Endodermal cell (in vitro differentiated cells): ENCODE data around the gene SMPD2. TPM values are rescaled to one million over a fixed set of nuclear protein-coding genes. Genes with fewer than 3 reads are reported as not detected.

Experiments used
- DNase-seq: peaks from one replicate; pipeline ENCODE4 v3.0.0-alpha.2; 2017
- H3K27ac ChIP-seq: 2 replicates; pipeline ENCODE4 v1.5.1; 2013; ENCODE audit warnings: mild to moderate bottlenecking, low read depth, low read length, moderate library complexity
- H3K27me3 ChIP-seq: 2 replicates; pipeline ENCODE4 v1.6.1; 2013; ENCODE audit warnings: mild to moderate bottlenecking, low read length, moderate library complexity; ENCODE audit not compliant: insufficient read depth, control insufficient read depth, poor library complexity, severe bottlenecking
- H3K36me3 ChIP-seq: 2 replicates; pipeline ENCODE4 v1.7.0; 2013; ENCODE audit warnings: mild to moderate bottlenecking, low read length, moderate library complexity; ENCODE audit not compliant: control insufficient read depth, insufficient read depth
- H3K4me1 ChIP-seq: one replicate; pipeline ENCODE4 v1.7.0; 2013; ENCODE audit warnings: low read length; ENCODE audit not compliant: control insufficient read depth, insufficient read depth
- H3K4me3 ChIP-seq: 2 replicates; pipeline ENCODE4 v1.5.1; 2013; ENCODE audit warnings: mild to moderate bottlenecking, low read length, moderate library complexity
- H3K9ac ChIP-seq: 2 replicates; pipeline ENCODE4 v1.6.1; 2013; ENCODE audit warnings: mild to moderate bottlenecking, low read length, moderate library complexity; ENCODE audit not compliant: poor library complexity, severe bottlenecking; ENCODE audit errors: extremely low read depth
- H3K9me3 ChIP-seq: 2 replicates; pipeline ENCODE4 v1.6.1; 2013; ENCODE audit warnings: mild to moderate bottlenecking, low read length, moderate library complexity; ENCODE audit not compliant: control insufficient read depth
- H3K27ac Mint-ChIP-seq: 2 replicates; pipeline ENCODE4 v1.8.0; 2020; ENCODE audit warnings: mixed read lengths
- H3K27me3 Mint-ChIP-seq: 2 replicates; pipeline ENCODE4 v1.8.0; 2021; ENCODE audit warnings: mild to moderate bottlenecking, mixed read lengths; ENCODE audit not compliant: insufficient read depth
- H3K36me3 Mint-ChIP-seq: 2 replicates; pipeline ENCODE4 v1.8.0; 2020; ENCODE audit warnings: low read depth, mixed read lengths
- H3K4me1 Mint-ChIP-seq: 2 replicates; pipeline ENCODE4 v1.8.0; 2020; ENCODE audit warnings: mixed read lengths
- H3K4me3 Mint-ChIP-seq: 2 replicates; pipeline ENCODE4 v1.8.0; 2020; ENCODE audit warnings: mild to moderate bottlenecking, moderate library complexity, mixed read lengths
- H3K9me3 Mint-ChIP-seq: 2 replicates; pipeline ENCODE4 v1.8.0; 2020; ENCODE audit warnings: mild to moderate bottlenecking, mixed read lengths
- WGBS, 2 experiments: methylation state at CpG; one replicate each; pipeline versions ENCODE4 v1.1.5 to v1.1.7; 2013; ENCODE audit warnings: missing lambda C conversion rate in 2 of 2, mixed read lengths in 1 of 2; ENCODE audit not compliant: insufficient coverage in 1 of 2, insufficient read length in 1 of 2; 5-methylcytosine and 5-hydroxymethylcytosine counted together
- total RNA-seq, 2 donors: library from RNA; stranded (reverse); fragmentation: NEBNext Ultra II Directional in 1 of 2; extraction: Animal tissue kit (Norgen Biotek cat#: 25700) in 1 of 2; gene quantifications; 2 replicates in 1 of 2; 3 replicates in 1 of 2; pipeline ENCODE4 v1.2.1, GENCODE V29; 2021
- TF ChIP-seq, protein P1 (sequence below): fragments of 200-600 bp; sonication (generic); conservative IDR thresholded peaks from 2 replicates; pipeline ENCODE4 v1.5.0; 2021; ENCODE audit warnings: antibody characterized with exemption, mild to moderate bottlenecking

Gene SMPD2
- total RNA-seq, 2 donors from 2014 or later = 11.1 to 12.0 TPM

- Histone ChIP-seq H3K9ac (no peak overlapping the region), H3K27me3 (no peaks in the 10 kb centered on the region), H3K27ac (no peak overlapping the region), H3K4me3 (no peak overlapping the region), H3K9me3 (no peaks in the 10 kb centered on the region), H3K36me3 (no peaks in the 10 kb centered on the region), H3K4me1 (no peaks in the 10 kb centered on the region)
- no peak overlapping the region for H3K27ac Mint-ChIP-seq
- no peak overlapping the region for H3K4me3 Mint-ChIP-seq
- TF ChIP-seq, protein P1, sequence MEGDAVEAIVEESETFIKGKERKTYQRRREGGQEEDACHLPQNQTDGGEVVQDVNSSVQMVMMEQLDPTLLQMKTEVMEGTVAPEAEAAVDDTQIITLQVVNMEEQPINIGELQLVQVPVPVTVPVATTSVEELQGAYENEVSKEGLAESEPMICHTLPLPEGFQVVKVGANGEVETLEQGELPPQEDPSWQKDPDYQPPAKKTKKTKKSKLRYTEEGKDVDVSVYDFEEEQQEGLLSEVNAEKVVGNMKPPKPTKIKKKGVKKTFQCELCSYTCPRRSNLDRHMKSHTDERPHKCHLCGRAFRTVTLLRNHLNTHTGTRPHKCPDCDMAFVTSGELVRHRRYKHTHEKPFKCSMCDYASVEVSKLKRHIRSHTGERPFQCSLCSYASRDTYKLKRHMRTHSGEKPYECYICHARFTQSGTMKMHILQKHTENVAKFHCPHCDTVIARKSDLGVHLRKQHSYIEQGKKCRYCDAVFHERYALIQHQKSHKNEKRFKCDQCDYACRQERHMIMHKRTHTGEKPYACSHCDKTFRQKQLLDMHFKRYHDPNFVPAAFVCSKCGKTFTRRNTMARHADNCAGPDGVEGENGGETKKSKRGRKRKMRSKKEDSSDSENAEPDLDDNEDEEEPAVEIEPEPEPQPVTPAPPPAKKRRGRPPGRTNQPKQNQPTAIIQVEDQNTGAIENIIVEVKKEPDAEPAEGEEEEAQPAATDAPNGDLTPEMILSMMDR = no peak
- H3K4me1 Mint-ChIP-seq = peaks cover 22% of the 10 kb centered on the region
- no peak for DNase-seq
- H3K27me3 Mint-ChIP-seq = peaks cover 3% of the 10 kb centered on the region
- H3K36me3 Mint-ChIP-seq = no peaks in the 10 kb centered on the region
- WGBS, 2 experiments = 8% methylated on average over 1 of the region's 2 CpGs; no CpG with 5 or more reads in 1 of the 2 experiments
- no peaks in the 10 kb centered on the region for H3K9me3 Mint-ChIP-seq
These were observed 50.2 kb downstream of the SMPD2 start for GRCh38 chr6:109490713-109491112.

- Mint-ChIP-seq H3K27ac (no peak overlapping the region), H3K4me3 (no peak overlapping the region), H3K36me3 (no peaks in the 10 kb centered on the region), H3K9me3 (no peaks in the 10 kb centered on the region), H3K4me1 (peaks cover 23% of the 10 kb centered on the region), H3K27me3 (peaks cover 4% of the 10 kb centered on the region)
- DNase-seq = no peak
- 75 to 82% methylated on average over 1 to 4 of the region's 5 CpGs for WGBS, 2 experiments
- H3K4me3 ChIP-seq = no peak overlapping the region
- H3K9ac ChIP-seq = no peak overlapping the region
- no peaks in the 10 kb centered on the region for H3K27me3 ChIP-seq
- H3K36me3 ChIP-seq = no peaks in the 10 kb centered on the region
- H3K4me1 ChIP-seq = no peaks in the 10 kb centered on the region
- H3K9me3 ChIP-seq = no peaks in the 10 kb centered on the region
- no peak overlapping the region for H3K27ac ChIP-seq
- TF ChIP-seq, protein P1 = no peak
These were observed 50.8 kb downstream of the SMPD2 start for GRCh38 chr6:109491207-109491938.

Other genes starting within 250 kb of the SMPD2 start
- 100 to 1,000 TPM; 120 to 126 TPM for gene CD164, start 58.3 kb upstream of the SMPD2 start, total RNA-seq
- gene PPIL6, start 96 bp upstream of the SMPD2 start, total RNA-seq = 1 to 10 TPM; 2.2 to 2.9 TPM
- gene MICAL1, start 15.0 kb downstream of the SMPD2 start, total RNA-seq = 10 to 100 TPM; 10.4 to 22.8 TPM
- 1 to 10 TPM; 9.2 to 9.8 TPM for gene ZBTB24, start 42.5 kb downstream of the SMPD2 start, total RNA-seq